Activated CD4-positive, CD25-positive, alpha-beta regulatory T cell (primary cell): Measurements from ENCODE around the gene NUB1.

Experiments used
- DNase-seq, 4 experiments: peaks; one replicate each; lab custom pipeline; 2025; lab: John Stamatoyannopoulos, UW

NUB1 gene

DNA sequence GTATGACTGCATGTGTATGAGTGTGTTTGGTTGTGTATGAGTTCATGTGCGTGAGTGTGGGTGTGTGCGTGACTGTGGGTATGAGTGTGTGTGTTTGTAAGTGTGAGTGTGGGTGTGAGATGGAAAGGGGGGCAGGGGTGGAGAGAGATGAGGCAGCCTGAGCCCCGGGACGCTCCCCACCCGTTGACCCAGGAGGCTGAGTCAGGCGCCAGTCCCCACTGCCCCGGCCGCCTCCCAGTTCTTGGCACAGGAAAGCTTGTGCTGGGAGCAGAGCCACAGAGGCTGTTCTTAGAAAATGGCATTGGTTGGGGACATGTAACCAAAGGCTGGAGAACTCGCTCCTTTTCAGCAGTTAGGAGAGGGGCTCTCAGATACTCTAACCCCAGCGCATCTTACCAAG is 27.8 kb upstream of the NUB1 start:
- no peak for DNase-seq

DNA sequence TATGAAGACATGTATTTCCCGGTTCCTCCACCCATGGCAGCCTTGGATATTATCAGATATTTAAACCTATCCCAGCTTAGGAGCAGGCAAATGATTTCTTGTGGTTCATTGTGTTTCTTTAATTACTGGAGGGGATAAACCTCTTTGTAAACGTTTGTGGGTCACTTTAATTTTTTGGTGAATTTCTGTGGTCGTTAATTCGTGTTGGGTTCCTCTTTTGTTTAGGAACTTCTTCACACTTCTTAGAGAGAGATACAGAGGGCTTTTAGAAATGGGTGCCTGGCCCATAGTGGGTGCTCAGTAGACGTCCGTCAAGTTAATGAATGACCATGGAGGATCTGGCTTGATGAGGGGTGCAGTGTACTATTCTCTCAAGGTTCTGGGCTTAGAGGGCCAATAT is 27.2 kb upstream of the NUB1 start:
- DNase-seq = no peak

DNA sequence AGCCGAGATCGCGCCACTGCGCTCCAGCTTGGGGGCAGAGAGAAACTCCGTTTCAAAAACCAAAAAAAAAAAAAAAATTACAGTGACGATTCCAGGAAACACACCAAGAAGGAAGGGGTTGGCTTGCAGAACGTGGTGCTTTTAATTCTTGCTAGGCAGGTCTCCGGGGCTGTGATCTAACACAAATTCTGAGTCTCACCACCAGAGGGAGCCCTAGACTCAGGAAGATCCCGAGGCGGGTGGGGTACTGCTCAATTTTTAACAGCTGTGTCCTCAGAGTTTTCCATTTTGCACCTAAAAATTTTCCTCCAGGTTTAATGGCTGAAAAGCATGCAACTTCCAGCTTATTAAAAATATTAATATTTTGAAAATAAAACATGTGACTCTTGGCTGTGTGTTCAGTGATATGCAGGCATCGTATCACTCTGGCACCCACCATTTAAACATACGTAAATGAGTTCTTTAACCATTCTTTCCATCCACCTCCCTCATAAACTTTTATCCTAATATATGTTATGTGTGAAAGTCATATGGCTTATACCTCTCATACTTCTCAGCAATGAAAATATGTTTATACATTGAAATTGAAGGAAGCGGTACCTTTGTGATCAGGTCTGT is 26.5 kb upstream of the NUB1 start:
- DNase-seq = peak; percentile 35 to 64 (median 50)

DNA sequence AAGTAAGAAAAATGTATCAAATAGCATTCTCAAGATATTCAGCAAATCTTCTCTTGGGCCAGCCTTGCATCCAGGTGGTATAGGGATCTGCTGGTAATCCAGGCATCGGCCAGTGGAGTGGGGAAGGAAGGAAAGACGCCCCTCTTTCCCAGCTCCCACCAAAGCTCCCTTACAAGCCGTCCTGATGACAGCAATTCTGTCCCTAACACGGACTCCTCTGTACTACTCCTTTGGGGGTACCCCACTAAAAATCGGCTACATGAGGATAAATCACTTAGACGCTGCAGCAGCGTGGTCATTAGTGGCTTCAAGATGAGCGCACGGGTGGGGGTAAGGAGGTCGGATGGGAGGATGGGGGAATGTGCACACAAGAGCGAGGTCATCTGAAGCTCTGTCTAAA is 24.7 kb upstream of the NUB1 start:
- DNase-seq = no peak

DNA sequence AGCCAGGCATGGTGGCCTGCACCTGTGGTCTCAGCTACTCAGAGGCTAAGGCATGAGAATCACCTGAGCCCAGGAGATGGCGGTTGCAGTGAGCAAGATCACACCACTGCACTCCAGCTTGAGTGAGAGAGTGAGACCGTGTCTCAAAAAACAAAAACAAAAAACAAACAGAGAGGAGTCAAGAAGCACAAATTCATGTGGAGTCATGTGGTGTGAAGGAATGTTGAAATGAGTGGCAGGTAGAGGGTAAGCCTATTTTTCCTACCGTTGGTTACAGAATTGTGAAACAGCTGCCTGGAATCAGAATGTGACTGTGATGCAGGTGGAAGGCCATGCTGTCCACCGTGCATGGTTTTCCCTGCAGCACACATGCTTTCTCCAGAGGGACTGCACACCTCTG is 23.7 kb upstream of the NUB1 start:
- no peak for DNase-seq

DNA sequence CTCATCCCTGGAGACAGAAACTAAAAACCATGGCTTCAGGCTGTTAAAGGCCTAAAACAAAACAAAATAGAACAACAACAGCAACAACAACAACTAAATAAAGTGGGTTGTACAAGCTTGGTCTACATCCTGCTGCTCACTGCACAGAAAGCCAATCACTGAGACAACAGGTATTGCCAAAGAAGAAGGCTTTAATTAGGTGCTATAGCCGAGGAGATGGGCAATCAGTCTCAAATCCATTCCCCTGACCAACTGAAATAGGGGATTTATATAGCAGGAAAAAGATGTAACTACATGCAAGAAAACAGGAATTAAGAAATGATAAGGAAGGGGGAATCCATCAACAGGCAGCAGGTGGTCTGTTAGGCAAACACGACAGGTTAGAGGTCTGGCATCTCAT is 22.4 kb upstream of the NUB1 start:
- DNase-seq = no peak

DNA sequence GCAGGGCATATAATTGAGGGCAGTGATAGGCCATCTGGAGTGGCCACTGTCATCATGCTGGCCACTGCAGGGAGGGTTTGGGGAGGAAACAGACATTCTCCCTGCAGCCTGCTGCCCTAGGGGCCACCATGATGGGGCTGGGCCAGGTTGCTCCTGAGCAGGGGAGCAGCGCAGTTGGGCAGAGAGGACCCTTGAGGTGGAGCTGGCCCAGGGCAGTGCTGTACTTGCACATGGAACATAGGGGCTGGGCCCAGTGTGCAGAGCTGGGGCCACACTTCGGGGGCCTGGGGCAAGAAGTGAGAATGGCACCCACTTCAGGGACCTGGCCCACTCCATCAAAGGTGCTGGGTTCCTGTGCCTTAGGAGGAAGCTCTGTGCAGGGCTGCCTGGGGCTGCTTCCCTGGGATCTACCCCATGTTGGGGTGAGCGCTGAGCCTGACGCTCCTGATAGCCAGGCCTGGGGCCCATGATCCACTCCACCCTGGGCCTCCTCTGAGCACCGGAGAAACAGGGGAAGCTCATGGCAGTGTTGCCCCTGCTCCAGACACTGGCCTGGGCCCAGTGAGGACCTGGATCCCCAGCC is 21.3 kb upstream of the NUB1 start:
- DNase-seq = no peak

DNA sequence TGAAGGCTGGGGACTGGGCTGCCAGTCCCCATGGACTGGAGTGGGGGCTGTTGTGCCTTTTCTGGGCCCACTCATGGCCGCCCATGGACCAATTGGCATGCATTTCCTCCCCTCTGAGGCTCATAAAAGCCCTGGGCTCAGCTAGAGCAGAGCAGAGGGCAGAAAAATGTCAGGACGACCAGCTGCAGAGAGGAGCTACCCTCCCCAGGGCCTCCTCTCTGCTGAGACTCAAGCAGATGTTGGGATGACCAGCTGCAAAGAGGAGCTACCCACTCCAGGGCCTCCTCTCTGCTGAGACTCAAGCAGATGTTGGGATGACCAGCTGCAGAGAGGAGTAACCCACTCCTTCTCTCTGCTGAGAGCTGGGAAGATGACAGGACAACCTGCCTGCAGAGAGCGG is 20.3 kb upstream of the NUB1 start:
- no peak for DNase-seq

DNA sequence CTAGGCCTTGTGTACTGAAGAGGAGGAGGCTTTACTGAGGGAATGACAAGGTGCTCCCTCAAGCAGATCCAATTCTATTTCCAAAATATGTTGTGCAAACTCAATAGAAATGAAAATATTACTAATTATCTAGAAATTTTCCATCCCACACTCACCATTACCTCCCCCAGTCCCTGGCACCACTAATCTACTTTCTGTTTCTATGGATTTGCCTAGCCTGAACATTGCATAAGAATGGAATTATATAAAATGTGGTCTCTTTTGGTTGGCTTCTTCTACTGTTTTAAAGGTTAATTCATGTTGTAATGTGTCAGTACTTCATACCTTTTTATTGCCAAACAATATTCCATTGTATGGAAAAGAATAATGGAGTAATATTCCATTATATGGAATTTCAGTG is 18.7 kb upstream of the NUB1 start:
- no peak for DNase-seq

DNA sequence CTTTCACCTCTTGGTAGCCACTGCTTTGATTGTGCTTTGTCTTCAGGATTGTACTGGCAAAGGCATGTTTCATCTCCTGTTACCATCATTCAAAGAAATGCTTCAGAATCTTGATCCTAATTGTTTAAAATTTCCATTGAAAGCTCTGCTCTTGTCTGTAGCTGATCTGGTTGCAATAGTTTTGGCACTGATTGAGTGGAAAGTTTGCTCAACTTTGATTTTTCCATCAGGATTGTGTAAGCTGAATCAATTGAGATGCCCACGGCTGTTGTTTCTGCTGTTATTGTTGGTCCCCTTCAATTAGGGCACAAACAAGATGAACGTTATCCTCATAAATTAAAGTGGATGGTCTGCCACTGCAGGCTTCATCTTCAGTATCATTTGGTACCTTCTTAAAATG is 14.6 kb upstream of the NUB1 start:
- no peak for DNase-seq

DNA sequence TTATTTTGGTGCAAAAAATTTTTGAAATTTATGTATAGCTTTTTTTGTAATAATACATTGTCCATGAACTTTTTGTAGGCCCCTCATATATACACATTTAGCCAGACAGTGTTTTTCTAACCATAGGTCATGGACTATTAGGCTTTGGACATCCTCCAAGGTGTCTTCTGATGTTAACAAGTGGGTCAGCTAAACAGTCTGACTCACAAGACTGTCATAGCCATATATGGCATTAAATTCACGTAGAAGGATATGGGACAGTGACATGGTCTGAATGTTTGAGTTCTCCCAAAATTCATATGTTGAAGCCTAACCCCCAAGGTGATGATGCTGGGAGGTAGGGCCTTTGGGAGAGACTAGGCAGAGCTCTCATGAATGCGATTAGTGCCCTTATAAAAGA is 14.0 kb upstream of the NUB1 start:
- no peak for DNase-seq

DNA sequence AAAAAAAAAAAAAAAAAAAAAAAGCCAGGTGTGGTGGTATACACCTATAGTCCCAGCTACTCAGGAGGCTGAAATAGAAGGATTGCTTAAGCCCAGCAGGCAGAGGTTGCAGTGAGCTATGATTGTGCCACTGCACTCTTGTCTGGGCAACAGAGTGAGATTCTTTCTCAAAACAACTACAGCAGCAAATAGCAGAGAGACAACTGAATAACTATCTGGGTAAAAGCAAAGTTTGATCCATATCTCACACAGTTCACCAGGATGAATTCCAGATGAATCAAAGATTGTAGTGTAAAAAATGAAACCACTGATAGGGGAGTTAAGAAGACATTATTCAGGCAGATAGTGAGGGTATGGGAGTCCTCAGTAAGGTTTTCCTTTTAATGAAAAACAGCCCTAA is 11.4 kb upstream of the NUB1 start:
- DNase-seq = no peak

DNA sequence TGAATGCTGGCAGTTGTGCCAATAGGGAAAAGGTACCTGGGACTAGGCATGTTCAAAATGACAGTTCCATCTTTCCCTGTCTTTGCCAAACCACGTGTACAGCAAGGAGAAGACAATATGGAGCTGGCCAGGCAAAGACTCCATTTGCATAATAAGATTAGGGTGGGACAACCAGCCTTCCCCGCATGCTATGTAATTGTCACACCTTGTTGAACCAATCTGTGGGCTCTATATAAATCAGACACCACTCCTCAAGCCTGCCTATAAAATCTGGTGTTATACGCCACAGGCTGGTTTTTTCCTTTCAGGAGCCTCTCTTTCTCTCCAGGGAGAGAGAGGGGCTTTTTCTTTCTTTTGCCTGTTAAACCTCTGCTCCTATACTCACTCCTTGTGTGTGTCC is 11.0 kb upstream of the NUB1 start:
- DNase-seq = no peak

DNA sequence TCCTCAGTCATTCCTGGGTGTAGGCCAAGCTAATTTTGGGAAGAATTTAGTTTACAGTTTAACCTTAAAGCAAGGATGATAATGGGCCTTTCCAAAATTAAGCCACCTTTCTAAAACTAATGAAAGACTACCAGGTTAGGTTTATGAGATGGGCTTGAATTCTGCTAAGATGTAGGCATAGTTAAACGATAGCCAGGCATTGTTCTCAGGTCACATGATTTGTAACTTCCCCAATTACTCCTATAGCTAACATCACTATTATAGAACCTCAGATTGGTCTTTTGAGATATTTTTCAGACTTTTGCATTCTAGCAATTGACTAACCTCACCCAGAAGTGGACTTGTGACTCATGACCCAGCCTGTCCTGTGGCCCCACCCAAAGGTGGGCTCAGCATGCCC is 7.0 kb upstream of the NUB1 start:
- no peak for DNase-seq

DNA sequence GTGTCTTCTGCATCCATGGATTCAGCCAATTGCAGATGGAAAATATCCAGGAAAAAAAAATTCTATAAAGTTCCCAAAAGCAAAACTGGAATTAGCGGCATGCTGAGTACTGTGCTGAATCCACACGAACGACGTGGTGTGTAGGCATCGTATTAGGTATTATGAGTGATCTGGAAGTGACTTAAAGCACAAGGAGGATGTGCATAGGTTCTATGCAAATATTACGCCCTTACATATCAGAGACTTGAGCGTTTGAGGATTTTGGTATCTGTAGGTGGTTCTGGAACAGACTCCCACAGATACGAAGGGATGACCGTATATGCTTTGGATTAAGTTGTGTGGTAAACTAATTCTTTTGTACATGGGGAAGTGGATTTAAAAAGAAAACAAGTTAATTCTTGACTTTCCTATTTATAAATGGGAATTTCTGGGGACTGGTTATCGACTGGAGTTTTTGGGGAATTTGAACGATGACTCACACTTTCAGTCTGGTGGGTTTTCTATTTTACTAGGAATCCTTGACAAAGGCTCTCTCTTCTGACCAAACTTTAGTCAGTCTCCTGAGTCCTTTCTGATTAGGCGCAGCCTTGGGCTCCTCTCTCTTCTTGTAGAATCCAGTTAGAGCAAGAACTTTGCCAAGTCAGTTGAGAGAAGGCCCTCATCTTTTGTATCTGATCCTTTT is 5.4 kb upstream of the NUB1 start:
- DNase-seq = no peak

DNA sequence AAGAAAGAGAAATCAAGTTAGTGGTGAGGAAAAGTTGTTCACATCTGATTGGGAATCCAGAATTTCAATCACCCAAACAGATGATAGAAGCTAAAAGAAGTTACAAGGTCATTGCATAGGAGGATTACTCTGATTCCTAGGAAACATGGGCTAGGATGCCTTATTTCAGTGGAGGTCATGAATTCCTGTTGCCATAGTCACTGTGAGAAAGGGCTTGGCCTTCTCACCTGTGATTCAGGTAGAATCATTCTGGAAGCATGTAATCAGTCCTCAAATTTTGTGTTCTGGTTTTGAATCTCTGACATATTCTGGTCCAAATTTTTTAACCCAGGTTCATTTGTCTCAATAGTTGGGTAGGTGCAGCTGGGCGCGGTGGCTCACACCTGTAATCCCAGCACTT is 4.3 kb upstream of the NUB1 start:
- DNase-seq = no peak

DNA sequence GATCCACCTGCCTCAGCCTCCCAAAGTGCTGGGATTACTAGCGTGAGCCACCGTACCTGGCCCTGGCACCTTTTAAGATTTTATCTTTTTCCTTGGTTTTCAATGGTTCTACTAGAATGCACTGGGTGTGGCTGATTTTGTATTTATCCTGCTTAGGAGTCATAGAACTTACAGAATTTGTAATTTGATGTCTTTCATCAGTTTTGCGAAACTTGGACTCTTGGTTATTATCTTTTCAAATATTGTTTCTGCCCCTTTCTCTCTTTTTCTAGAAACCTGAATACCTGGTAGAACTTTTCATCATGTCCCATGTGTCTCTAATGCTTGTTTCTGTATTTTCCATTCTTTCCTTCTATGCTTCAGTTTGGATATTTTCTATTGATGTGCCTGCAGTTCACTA is 2.8 kb upstream of the NUB1 start:
- DNase-seq = no peak

DNA sequence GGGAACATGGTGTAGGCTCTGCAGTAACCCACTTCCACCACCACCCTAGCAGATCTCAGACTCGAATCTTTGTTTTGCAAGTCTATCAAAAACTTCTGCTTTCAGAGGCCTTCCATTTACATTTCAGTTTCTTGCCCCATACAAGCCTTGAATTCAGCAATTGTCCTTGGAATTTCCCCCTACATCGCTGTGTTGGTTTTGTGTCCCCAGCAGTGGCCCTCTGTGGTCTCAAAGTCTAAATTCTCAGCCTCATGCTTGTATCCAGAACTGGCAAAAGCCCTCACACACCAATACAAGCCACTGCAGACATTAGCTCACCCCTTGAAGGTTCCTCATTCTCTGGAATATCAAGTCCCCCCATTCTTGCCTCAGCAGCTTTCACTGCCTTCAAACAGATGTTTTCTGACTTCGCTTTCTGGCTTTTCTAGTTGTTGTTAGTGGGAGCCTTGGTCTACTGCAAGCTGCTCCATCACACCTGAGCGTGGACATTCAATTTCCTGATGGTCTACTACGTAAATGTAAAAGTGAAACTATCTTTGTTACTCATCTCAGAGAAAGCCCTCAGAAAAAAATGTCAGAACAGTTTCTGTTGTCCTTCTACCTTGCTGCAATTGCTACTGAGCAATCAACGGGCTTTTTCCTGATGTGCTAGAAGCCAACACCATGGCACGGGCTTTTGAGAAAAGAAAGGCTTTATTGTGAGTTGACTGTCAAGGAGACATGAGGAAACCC is 1.8 kb upstream of the NUB1 start:
- no peak for DNase-seq

DNA sequence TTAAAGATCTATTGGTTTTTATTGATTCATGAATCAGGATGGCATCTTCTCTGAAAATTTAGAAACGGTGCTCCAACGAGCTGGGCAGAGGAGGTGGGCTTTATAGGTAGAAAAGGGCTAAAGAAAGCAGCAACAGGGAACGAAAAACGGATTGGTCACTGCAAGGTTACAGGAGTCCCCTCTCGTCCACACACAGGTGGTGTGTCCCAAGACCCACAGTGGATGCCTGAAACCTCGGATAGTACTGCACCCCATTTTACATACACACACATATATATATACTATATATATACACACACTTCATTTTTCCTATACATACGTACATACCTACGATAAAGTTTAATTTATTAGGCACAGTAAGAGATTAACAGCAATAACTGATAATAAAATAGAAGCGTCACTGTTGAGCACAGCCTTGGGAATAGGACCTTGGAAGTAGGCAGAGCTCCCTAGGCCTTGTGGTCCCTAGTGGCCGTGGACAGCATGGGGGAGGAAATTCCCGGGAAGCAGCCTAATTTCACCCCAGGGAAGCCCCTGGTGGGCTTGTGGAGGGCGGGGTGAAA is 737 bp upstream of the NUB1 start:
- no peak for DNase-seq

DNA sequence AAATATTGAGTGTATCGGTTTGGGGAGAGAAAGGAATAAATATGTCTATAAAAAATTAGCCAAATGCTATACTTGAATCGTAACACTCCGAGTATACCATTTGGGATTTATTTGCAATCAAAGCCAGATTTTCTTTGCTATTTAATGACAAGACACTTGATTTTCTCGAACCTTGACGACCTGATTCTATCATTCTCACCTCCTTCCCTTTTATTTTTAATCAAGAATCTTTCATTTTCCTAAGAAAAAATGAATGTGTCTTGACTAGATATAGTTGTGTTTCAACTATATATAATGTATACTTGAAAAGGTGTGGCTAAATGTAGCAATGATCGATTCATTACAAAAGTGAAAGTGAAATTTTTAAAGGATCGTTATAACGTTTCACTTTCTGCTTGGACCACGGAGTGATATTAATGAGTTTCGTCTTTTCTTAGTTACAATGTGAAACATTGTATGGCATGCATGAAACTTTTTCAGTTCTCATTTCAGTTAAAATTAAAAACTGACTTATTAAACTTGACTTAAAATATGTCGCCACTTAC is 562 bp downstream of the NUB1 start:
- no peak for DNase-seq

DNA sequence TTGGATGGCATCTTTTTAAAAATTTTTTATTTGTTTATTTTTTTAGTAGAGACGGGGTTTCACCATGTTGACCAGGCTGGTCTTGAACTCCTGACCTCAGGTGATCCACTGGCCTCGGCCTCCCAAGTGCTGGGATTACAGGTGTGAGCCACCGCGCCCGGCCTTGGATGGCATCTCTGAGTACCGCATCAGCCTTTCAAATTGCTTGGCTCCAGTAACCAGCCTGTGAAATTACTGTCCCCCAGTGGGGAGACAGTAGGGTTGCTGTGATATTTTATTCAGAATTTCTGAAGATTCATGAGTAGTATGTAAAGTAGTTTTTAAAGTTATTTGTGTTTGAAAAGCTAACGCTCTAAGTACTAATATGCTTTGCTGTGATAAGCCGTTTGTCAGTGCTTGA is 1.2 kb downstream of the NUB1 start:
- DNase-seq = no peak

DNA sequence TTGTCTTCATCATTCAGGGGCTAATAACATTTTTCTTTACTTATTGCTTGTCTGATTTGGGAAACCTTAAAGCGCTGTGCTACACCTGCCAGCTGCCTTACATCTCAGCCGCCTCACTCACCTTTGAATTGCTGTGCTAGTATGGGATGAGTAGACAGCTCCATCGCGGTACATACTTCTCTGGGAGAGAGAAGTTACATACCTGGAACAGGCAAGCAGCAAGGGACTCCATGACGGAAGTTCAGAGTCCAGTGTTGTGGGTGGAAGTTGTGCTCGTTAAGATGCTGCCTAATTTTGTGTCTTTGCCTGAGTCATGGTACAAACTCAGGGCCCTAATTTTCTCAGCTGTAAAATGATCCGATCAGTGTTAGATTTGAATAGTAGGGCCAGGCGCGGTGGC is 1.9 kb downstream of the NUB1 start:
- DNase-seq = no peak
